BJ (cell line): ENCODE measurements around the gene HINFP. TPM values are rescaled to one million over a fixed set of nuclear protein-coding genes. Genes with fewer than 3 reads are reported as not detected.

ENCODE experiments used
- CTCF ChIA-PET: fragments of 350-600 bp; formaldehyde crosslinking; extraction: SDS; loops from one replicate; lab custom pipeline; 2021; ENCODE audit warnings: antibody characterized with exemption, inconsistent platforms; lab: Yijun Ruan, JAX
- POLR2A ChIA-PET: fragments of 300-600 bp; sonication (Branson Sonifier 250); formaldehyde crosslinking; extraction: SDS; loops from one replicate; lab custom pipeline; 2021; ENCODE audit warnings: antibody characterized with exemption; lab: Charles Lee
- DNase-seq: peaks from one replicate; pipeline ENCODE4 v3.0.0-alpha.2; 2011; ENCODE audit warnings: low read depth
- H3K27me3 ChIP-seq: 2 replicates; pipeline ENCODE4 v1.6.0; 2011; ENCODE audit warnings: low read length; ENCODE audit not compliant: control insufficient read depth, insufficient read depth
- H3K36me3 ChIP-seq: 2 replicates; pipeline ENCODE4 v1.5.1; 2011; ENCODE audit warnings: low read length; ENCODE audit not compliant: control insufficient read depth, insufficient read depth
- H3K4me3 ChIP-seq: 2 replicates; pipeline ENCODE4 v1.5.1; 2011; ENCODE audit warnings: low read depth, mild to moderate bottlenecking, control low read depth, low read length
- polyA minus RNA-seq: library from RNA; depleted of rRNA, polyadenylated mRNA; stranded (reverse); fragments of >200 nt; gene quantifications from 2 replicates; pipeline ENCODE4 v1.2.3, GENCODE V29; 2011; rRNA and poly(A)+ RNA removed
- polyA plus RNA-seq: library from polyadenylated mRNA; depleted of rRNA; stranded (reverse); fragments of >200 nt; gene quantifications from 2 replicates; pipeline ENCODE4 v1.2.3, GENCODE V29; 2011; rRNA removed
- TF ChIP-seq, protein P1 (sequence below): IDR thresholded peaks from 2 replicates; pipeline ENCODE4 v1.5.1; 2011; ENCODE audit warnings: low read depth, mild to moderate bottlenecking, control low read depth, inconsistent platforms, low read length, moderate library complexity; ENCODE audit not compliant: insufficient read depth

Gene HINFP
- polyA plus RNA-seq (17.6 and 27.3 TPM in 2 replicates), polyA minus RNA-seq (18.4 and 40.8 TPM in 2 replicates)

DNA sequence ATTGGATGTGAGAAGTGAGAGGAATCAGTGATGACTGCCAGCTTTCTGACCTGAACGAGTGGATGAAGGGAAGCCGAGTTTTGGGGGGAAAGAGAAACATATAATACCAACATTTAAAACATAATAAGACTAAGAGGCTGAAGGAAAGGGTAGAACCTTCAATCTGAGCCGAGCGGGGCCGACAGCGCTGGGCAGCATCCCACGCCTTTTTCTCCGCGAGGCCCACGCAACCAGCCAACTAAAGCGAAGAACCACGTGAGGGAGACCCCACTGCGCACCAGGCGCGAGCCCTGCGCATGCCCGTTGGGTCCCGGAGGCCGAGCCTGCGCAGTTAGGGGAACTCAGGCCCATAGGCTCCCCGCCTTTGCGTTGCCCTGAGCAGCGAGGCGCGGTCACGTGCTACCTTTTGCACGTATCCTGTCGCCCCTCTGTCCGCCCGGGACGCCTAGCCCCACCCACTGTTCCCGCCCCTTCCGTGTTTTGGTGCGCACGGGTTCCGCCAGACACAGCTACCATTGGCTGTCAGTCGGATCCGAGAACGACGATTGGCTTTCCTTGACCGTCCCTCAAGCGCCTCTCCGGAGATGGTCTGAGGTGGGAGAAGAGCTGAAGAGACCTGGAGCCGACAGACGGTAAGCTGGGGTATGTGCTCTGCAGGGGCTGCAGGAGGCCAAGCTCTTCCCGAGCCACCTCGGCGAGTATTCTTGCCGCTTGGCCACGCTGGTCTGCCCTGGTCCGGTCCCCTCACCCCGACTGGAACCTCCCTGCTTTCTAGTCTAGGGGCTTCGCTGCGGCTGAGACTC lies at the start of gene HINFP:
TSS of gene HINFP (plus strand) at position 573 of the 803 bp plus-strand sequence. CDS start 5,365 bp downstream, outside the sequence.
- DNase-seq: peak; percentile 96

GRCh38 chr11:119077839-119078238 lies 43.5 kb upstream of the HINFP start:
- CTCF ChIA-PET: no interaction called here
- TF ChIP-seq, protein P1, sequence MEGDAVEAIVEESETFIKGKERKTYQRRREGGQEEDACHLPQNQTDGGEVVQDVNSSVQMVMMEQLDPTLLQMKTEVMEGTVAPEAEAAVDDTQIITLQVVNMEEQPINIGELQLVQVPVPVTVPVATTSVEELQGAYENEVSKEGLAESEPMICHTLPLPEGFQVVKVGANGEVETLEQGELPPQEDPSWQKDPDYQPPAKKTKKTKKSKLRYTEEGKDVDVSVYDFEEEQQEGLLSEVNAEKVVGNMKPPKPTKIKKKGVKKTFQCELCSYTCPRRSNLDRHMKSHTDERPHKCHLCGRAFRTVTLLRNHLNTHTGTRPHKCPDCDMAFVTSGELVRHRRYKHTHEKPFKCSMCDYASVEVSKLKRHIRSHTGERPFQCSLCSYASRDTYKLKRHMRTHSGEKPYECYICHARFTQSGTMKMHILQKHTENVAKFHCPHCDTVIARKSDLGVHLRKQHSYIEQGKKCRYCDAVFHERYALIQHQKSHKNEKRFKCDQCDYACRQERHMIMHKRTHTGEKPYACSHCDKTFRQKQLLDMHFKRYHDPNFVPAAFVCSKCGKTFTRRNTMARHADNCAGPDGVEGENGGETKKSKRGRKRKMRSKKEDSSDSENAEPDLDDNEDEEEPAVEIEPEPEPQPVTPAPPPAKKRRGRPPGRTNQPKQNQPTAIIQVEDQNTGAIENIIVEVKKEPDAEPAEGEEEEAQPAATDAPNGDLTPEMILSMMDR: no peak

More for the DNA sequence above, at the start of gene HINFP:
- ChIA-PET CTCF (interaction anchor here (0.8 to 3.3 kb wide), 6 partner anchors 11 to 203 kb away, joined by 3 to 11 read pairs (median 6); no protein-coding TSS in a partner anchor), POLR2A (interaction anchor here (0.5 to 0.9 kb wide), 7 partner anchors 14 to 217 kb away, joined by 3 to 7 read pairs (median 4); partner anchors contain the start of gene C2CD2L)
- H3K27me3 ChIP-seq: no peaks in the 10 kb centered on the region
- TF ChIP-seq, protein P1: no peak
- H3K4me3 ChIP-seq: peak within 1 kb of the TSS; percentile 89
- peaks cover 8% of the 10 kb centered on the region for H3K36me3 ChIP-seq

DNA sequence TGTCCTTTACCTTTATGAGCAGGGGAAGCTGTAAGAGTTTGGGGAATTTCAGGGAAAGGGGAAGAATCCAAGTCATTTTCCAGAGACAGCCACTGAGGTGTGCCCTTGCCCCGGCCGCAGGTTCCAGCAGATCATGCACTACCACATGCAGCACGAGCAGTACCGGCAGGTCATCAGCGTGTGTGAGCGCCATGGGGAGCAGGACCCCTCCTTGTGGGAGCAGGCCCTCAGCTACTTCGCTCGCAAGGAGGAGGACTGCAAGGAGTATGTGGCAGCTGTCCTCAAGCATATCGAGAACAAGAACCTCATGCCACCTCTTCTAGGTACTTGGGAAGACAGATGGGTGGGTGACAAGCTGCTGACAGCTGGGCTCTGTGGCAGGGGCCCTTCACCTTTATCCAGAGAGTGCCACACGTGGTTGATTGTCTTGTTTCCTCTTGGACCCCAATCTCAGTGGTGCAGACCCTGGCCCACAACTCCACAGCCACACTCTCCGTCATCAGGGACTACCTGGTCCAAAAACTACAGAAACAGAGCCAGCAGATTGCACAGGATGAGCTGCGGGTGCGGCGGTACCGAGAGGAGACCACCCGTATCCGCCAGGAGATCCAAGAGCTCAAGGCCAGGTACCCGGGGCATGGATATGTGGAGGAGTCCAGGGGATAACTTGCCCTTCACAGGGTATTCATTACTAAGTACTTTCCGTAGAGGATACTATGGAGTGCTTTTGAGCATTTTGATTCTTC lies 42.5 kb upstream of the HINFP start:
- no peak overlapping the region for H3K4me3 ChIP-seq
- CTCF ChIA-PET: interaction anchor here (0.9 kb wide), 1 partner anchor 11 kb away, joined by 3 read pairs; the partner anchor contains the start of gene VPS11
- peaks cover 39% of the 10 kb centered on the region for H3K36me3 ChIP-seq
- POLR2A ChIA-PET: no interaction called here
- no peaks in the 10 kb centered on the region for H3K27me3 ChIP-seq
- TF ChIP-seq, protein P1: no peak
- no peak for DNase-seq

More at GRCh38 chr11:119077839-119078238, 43.5 kb upstream of the HINFP start:
- no peak for DNase-seq
- no peaks in the 10 kb centered on the region for H3K27me3 ChIP-seq
- H3K36me3 ChIP-seq: peaks cover 48% of the 10 kb centered on the region
- no peak overlapping the region for H3K4me3 ChIP-seq
- POLR2A ChIA-PET: no interaction called here

- Histone ChIP-seq H3K4me3 (no peak overlapping the region), H3K27me3 (no peaks in the 10 kb centered on the region), H3K36me3 (peaks cover 37% of the 10 kb centered on the region)
- POLR2A ChIA-PET: no interaction called here
- no peak for DNase-seq
- CTCF ChIA-PET: no interaction called here
- TF ChIP-seq, protein P1: no peak
Measured at GRCh38 chr11:119081682-119082260, 39.6 kb upstream of the HINFP start.
